K562 (cell line): ENCODE measurements around the gene FAXC. TPM values are rescaled to one million over a fixed set of nuclear protein-coding genes. Genes with fewer than 3 reads are reported as not detected.

Experiments
- ATF4 ChIP-seq: fragments of 450-650 bp; formaldehyde crosslinking; IDR thresholded peaks from 2 replicates; pipeline ENCODE4 v1.4.0; 2022; ENCODE audit warnings: mild to moderate bottlenecking, moderate library complexity
- CAMTA2 ChIP-seq: fragments of 250-450 bp; sonication (Bioruptor Pico); conservative IDR thresholded peaks from 2 replicates; pipeline ENCODE4 v1.5.1; 2022
- E4F1 ChIP-seq: fragments of 250-450 bp; sonication (Bioruptor Pico); IDR thresholded peaks from 2 replicates; pipeline ENCODE4 v1.5.0; 2021; ENCODE audit warnings: mild to moderate bottlenecking, borderline replicate concordance
- HMG20A ChIP-seq: fragments of 450-650 bp; formaldehyde crosslinking; conservative IDR thresholded peaks from 2 replicates; pipeline ENCODE4 v1.4.0; 2020; ENCODE audit warnings: mild to moderate bottlenecking, mixed read lengths
- KHSRP ChIP-seq: fragments of 450-650 bp; IDR thresholded peaks from 2 replicates; pipeline ENCODE4 v1.6.1; 2017
- L3MBTL2 ChIP-seq: fragments of 450-650 bp; IDR thresholded peaks from 2 replicates; pipeline ENCODE4 v1.6.1; 2016; ENCODE audit warnings: mild to moderate bottlenecking, moderate library complexity
- MAFG ChIP-seq: fragments of 450-650 bp; conservative IDR thresholded peaks from 2 replicates; pipeline ENCODE4 v1.6.1; 2016; ENCODE audit warnings: missing genetic modification characterization, missing compliant biosample characterization
- MAFK ChIP-seq: IDR thresholded peaks from 2 replicates; pipeline ENCODE4 v1.6.1; 2011; ENCODE audit warnings: low read length, improper control_type of control experiment
- MTF1 ChIP-seq: fragments of 250-450 bp; sonication (Bioruptor Pico); IDR thresholded peaks from 2 replicates; pipeline ENCODE4 v1.9.0; 2021; ENCODE audit warnings: moderate library complexity, mild to moderate bottlenecking, inconsistent platforms, borderline replicate concordance
- NBN ChIP-seq: fragments of 450-650 bp; IDR thresholded peaks from 2 replicates; pipeline ENCODE4 v1.6.1; 2016; ENCODE audit warnings: low read depth, mild to moderate bottlenecking
- NCOA4 ChIP-seq: fragments of 450-650 bp; IDR thresholded peaks from 2 replicates; pipeline ENCODE4 v1.6.1; 2018; ENCODE audit warnings: mild to moderate bottlenecking; ENCODE audit not compliant: partially characterized antibody
- NEUROD1 ChIP-seq: fragments of 150-350 bp; IDR thresholded peaks from 2 replicates; pipeline ENCODE4 v1.6.1; 2014; ENCODE audit warnings: borderline replicate concordance, low read length, low read depth; ENCODE audit not compliant: partially characterized antibody
- PCBP2 ChIP-seq: fragments of 200-400 bp; formaldehyde crosslinking; IDR thresholded peaks from 2 replicates; pipeline ENCODE4 v1.6.1; 2018; ENCODE audit warnings: low read length, low read depth, mild to moderate bottlenecking, moderate library complexity; ENCODE audit not compliant: poor library complexity, severe bottlenecking
- RAD51 ChIP-seq: fragments of 450-650 bp; IDR thresholded peaks from 2 replicates; pipeline ENCODE4 v1.7.1; 2016; ENCODE audit warnings: low read depth, mild to moderate bottlenecking, borderline replicate concordance
- SMAD4 ChIP-seq: fragments of 250-450 bp; sonication (Bioruptor Pico); conservative IDR thresholded peaks from 2 replicates; pipeline ENCODE4 v1.8.0; 2021; ENCODE audit warnings: inconsistent platforms, mild to moderate bottlenecking, moderate library complexity
- SNAPC5 ChIP-seq: fragments of 250-450 bp; sonication (Bioruptor Pico); IDR thresholded peaks from 2 replicates; pipeline ENCODE4 v1.8.0; 2021; ENCODE audit warnings: moderate library complexity, mild to moderate bottlenecking, inconsistent platforms
- ZC3H11A ChIP-seq: IDR thresholded peaks from 2 replicates; pipeline ENCODE4 v1.6.1; 2012; ENCODE audit warnings: low read depth, low read length, improper control_type of control experiment
- ZNF184 ChIP-seq: sonication (generic); formaldehyde crosslinking; IDR thresholded peaks from 2 replicates; pipeline ENCODE4 v1.5.0; 2020; ENCODE audit warnings: missing genetic modification reagents
- ZNF444 ChIP-seq: fragments of 250-450 bp; sonication (Bioruptor Pico); IDR thresholded peaks from 2 replicates; pipeline ENCODE4 v1.4.0; 2020; ENCODE audit warnings: mild to moderate bottlenecking, moderate library complexity
- ZNF668 ChIP-seq: fragments of 250-450 bp; sonication (Bioruptor Pico); IDR thresholded peaks from 2 replicates; pipeline ENCODE4 v1.8.0; 2022; ENCODE audit warnings: mild to moderate bottlenecking, inconsistent platforms
- polyA plus RNA-seq, 8 experiments: library from polyadenylated mRNA; depleted of rRNA in 4 of 8; stranded (reverse) in 5 of 8; unstranded in 3 of 8; fragments of >200 nt; fragmentation: Nextera tagmentation in 2 of 8; fragmentation: Illumina TruSeq in 1 of 8; extraction: Ambion mirVana in 2 of 8; extraction: Trizol in 1 of 8; gene quantifications; 2 replicates each; pipeline versions ENCODE4 v1.2.1 to v1.2.3, GENCODE V29; 2011 to 2014; ENCODE audit warnings: inconsistent platforms in 1 of 8, missing spikeins in 1 of 8
- total RNA-seq, 7 experiments: library from RNA; depleted of rRNA in 6 of 7; stranded (reverse); fragments of >200 nt in 6 of 7; fragmentation: Illumina TruSeq in 2 of 7; extraction: Trizol in 2 of 7; gene quantifications; 2 replicates each; pipeline versions ENCODE4 v1.2.1 to v1.2.3, GENCODE V29; 2011 to 2021; ENCODE audit warnings: low replicate concordance in 1 of 7
- TF ChIP-seq, protein P1 (sequence below): sonication (generic); formaldehyde crosslinking; IDR thresholded peaks from 2 replicates; pipeline ENCODE4 v1.8.0; 2023; ENCODE audit warnings: mild to moderate bottlenecking, missing genetic modification reagents
- TF ChIP-seq, protein P2 (sequence below), 2 experiments: fragments of 450-650 bp; IDR thresholded peaks; 2 replicates each; pipeline ENCODE4 v1.6.1; 2016

The FAXC gene
- total and polyA plus RNA-seq, 9 of the 15 experiments (the other 6 are each of a cell fraction or from before 2014, with no cell fraction given), result 0.06 to 0.40 (median 0.13) TPM; not detected in 5

DNA sequence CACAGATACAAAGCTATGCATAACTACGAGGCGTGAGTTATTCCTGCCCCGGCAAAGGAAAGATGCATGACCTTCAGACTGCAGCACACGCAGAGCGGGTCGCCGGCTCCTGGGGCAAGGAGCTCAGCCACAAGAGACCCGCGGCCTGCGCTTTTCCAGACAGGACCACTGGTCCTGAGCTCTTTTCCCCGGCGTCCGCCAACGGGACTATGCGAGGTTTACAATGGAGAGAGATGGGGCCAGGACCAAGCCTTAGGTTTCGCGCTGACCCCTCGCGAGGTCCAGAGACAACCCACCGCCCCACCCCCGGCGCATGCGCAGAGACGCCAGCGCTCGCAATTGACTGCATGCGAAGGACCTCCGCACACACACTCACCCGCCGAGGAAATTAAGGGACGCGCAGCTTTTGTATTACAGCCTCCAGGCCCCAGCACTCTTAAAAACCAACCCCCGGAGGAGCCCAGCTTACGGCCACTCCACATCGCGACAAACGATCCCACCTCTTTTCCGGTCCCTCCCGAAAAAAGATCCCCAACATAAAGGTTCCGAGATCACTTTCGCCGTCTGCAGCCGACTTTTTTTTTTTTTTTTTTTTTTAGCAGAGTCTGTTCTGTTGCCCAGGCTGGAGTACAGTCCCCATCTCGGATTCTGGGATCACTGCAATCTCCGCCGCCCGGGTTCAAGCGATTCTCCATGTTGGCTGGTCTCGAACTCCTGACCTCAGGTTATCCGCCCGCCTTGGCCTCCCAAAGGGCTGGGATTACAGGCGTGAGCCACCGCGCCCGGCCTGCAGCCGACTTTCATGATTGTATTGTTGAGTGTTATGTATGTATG lies 44.4 kb upstream of the FAXC start, which contains the start of gene COQ3 (continued):
- TF ChIP-seq, protein P1, sequence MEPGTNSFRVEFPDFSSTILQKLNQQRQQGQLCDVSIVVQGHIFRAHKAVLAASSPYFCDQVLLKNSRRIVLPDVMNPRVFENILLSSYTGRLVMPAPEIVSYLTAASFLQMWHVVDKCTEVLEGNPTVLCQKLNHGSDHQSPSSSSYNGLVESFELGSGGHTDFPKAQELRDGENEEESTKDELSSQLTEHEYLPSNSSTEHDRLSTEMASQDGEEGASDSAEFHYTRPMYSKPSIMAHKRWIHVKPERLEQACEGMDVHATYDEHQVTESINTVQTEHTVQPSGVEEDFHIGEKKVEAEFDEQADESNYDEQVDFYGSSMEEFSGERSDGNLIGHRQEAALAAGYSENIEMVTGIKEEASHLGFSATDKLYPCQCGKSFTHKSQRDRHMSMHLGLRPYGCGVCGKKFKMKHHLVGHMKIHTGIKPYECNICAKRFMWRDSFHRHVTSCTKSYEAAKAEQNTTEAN (CRISPR knock-in tag), result no peak
- TF ChIP-seq MAFG (no peak), L3MBTL2 (peak; percentile 57; the same call in 1 of the 2 replicates), MAFK (no peak), NEUROD1 (no peak), ZNF668 (CRISPR knock-in tag) (no peak), ZNF184 (no peak), MTF1 (CRISPR knock-in tag) (no peak), E4F1 (CRISPR knock-in tag) (no peak), SNAPC5 (CRISPR knock-in tag) (no peak), KHSRP (no peak), ZNF444 (CRISPR knock-in tag) (no peak), NCOA4 (no peak), NBN (peak; percentile 72; the same call in 1 of the 2 replicates), PCBP2 (no peak), ATF4 (CRISPR knock-in tag) (0 out of 2 replicates have a peak, but pooled peaks have one; percentile 22), RAD51 (no peak), CAMTA2 (no peak), ZC3H11A (no peak), SMAD4 (CRISPR knock-in tag) (0 out of 2 replicates have a peak, but pooled peaks have one; percentile 51), HMG20A (CRISPR knock-in tag) (no peak)
- TF ChIP-seq, protein P2, sequence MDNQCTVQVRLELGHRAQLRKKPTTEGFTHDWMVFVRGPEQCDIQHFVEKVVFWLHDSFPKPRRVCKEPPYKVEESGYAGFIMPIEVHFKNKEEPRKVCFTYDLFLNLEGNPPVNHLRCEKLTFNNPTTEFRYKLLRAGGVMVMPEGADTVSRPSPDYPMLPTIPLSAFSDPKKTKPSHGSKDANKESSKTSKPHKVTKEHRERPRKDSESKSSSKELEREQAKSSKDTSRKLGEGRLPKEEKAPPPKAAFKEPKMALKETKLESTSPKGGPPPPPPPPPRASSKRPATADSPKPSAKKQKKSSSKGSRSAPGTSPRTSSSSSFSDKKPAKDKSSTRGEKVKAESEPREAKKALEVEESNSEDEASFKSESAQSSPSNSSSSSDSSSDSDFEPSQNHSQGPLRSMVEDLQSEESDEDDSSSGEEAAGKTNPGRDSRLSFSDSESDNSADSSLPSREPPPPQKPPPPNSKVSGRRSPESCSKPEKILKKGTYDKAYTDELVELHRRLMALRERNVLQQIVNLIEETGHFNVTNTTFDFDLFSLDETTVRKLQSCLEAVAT (IDR thresholded peaks at IDR 0.05), result peak in 1 of 2 experiments; percentile 59; a peak in 1 of 4 replicates
